HEK293T (cell line): ENCODE results near the gene MACROD2.

Experiments
- ARNT ChIP-seq: fragments of 450-650 bp; IDR thresholded peaks from 2 replicates; pipeline ENCODE4 v1.6.1; 2017; ENCODE audit warnings: mild to moderate bottlenecking
- CTBP1 ChIP-seq: fragments of 450-650 bp; IDR thresholded peaks from 2 replicates; pipeline ENCODE4 v1.6.1; 2016; ENCODE audit warnings: borderline replicate concordance
- ELF4 ChIP-seq: fragments of 450-650 bp; IDR thresholded peaks from 2 replicates; pipeline ENCODE4 v1.6.1; 2017; ENCODE audit warnings: antibody characterized with exemption
- FOXM1 ChIP-seq: fragments of 450-650 bp; IDR thresholded peaks from 2 replicates; pipeline ENCODE4 v1.6.1; 2017; ENCODE audit warnings: mild to moderate bottlenecking, borderline replicate concordance
- HDGF ChIP-seq: fragments of 450-650 bp; IDR thresholded peaks from 2 replicates; pipeline ENCODE4 v1.6.1; 2017; ENCODE audit warnings: antibody characterized with exemption, borderline replicate concordance
- NFRKB ChIP-seq: fragments of 450-650 bp; IDR thresholded peaks from 2 replicates; pipeline ENCODE4 v1.6.1; 2016; ENCODE audit warnings: mild to moderate bottlenecking, moderate library complexity
- PKNOX1 ChIP-seq: fragments of 450-650 bp; IDR thresholded peaks from 2 replicates; pipeline ENCODE4 v1.6.1; 2016
- SP1 ChIP-seq: fragments of 450-650 bp; IDR thresholded peaks from 2 replicates; pipeline ENCODE4 v1.6.1; 2017
- SUZ12 ChIP-seq: fragments of 450-650 bp; IDR thresholded peaks from 2 replicates; pipeline ENCODE4 v1.6.1; 2016; ENCODE audit warnings: mild to moderate bottlenecking
- TARDBP ChIP-seq: fragments of 450-650 bp; IDR thresholded peaks from 2 replicates; pipeline ENCODE4 v1.6.1; 2016
- ZNF384 ChIP-seq: fragments of 450-650 bp; IDR thresholded peaks from 2 replicates; pipeline ENCODE4 v1.6.1; 2016

GRCh38 chr20:16050366-16050765 is 2055.1 kb downstream of the MACROD2 start:
- TF ChIP-seq PKNOX1 = no peak
- no peak for TF ChIP-seq ARNT
- TF ChIP-seq HDGF = no peak
- TF ChIP-seq CTBP1 = no peak
- TF ChIP-seq NFRKB = no peak
- TF ChIP-seq ELF4 = no peak
- TF ChIP-seq FOXM1 = no peak
- TF ChIP-seq TARDBP = no peak
- no peak for TF ChIP-seq ZNF384
- no peak for TF ChIP-seq SP1
- TF ChIP-seq SUZ12 = no peak
